ENCODE measurements around the gene MAST3.
"Not testable (repeated sequence)": the region's sequence is repeated elsewhere in the genome, so short reads cannot be mapped to it uniquely, and the experiment has no call there.

The MAST3 gene

DNA sequence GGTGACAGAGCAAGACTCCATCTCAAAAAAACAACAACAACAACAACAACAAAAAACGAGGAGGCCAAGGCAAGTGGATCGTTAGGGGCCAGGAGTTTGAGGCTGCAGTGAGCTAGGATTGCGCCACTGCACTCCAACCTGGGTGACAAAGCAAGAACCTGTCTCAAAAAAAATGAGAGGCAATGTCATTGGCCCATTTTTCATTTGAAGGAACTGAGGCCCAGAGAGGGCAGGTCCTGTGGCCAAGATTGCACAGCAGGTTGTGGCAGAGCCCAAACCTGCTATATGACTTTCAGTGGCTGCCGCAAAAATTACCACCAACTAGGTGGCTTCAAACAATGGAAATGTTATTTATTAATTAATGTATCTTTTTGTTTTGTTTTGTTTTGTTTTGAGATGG lies 60.9 kb downstream of the MAST3 start:
- DNase-seq (ENCODE audit: low read depth, low spot score): no peak

DNA sequence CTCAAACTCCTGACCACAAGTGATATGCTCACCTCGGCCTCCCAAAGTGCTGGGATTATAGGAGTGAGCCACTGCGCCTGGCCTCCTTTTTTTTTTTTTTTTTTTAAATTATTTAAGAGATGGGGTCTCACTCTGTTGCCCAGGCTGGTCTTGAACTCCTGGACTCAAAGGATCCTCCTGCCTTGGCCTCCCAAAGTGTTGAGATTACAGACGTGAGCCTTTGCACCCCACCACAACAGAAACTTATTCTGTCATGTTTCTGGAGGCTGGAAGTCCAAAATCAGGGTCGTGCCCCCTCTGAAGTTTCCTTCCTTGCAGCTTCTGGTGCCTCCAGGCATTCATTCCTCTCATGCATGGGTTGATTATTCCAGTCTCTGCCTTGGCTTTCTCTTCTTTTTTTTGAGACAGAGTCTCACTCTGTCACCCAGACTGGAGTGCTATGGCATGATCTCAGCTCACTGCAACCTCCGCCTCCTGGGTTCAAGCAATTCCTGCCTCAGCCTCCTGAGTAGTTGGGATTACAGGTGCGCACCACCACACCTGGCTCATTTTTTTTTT lies 61.6 kb downstream of the MAST3 start:
- not testable (repeated sequence) for DNase-seq (ENCODE audit: low read depth, low spot score)

DNA sequence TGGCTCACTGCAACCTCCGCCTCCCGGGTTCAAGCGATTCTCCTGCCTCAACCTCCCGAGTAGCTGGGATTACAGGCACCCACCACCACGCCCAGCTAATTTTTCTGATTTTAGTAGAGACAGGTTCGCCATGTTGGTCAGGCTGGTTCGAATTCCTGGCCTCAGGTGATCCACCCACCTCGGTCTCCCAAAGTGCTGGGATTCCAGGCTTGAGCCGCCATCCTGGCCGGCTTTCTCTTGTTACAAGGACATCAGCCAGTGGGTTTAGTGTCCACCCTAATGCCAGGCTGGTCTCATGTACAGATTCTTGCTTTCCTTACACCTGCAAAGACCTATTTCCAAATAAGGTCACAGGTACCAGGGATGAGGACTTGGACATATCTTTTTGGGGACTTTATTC lies 62.2 kb downstream of the MAST3 start:
- DNase-seq (ENCODE audit: low read depth, low spot score): peak; percentile 36

DNA sequence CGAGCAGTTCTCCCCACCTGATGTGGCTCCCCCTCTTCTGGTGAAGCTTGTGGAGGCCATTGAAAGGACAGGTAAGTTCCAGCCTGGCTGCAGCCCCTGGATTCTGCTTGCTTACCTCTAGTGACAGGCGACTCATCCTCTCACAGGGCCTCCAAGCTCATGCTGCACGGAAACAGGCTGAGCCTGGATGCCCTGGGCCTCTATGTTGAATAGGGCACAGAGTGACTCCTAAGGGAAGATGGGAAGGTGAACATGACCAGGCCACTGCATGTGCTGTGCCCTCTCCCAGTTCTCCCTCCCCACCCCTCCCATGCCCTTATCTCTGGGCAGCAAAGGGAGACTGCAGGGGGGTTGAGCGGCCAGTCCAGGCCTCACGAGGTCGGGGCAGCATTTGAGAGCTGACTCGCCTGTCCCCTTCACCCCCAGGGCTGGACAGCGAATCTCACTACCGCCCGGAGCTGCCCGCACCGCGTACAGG lies 63.0 kb downstream of the MAST3 start:
- no peak for DNase-seq (ENCODE audit: low read depth, low spot score)

DNA sequence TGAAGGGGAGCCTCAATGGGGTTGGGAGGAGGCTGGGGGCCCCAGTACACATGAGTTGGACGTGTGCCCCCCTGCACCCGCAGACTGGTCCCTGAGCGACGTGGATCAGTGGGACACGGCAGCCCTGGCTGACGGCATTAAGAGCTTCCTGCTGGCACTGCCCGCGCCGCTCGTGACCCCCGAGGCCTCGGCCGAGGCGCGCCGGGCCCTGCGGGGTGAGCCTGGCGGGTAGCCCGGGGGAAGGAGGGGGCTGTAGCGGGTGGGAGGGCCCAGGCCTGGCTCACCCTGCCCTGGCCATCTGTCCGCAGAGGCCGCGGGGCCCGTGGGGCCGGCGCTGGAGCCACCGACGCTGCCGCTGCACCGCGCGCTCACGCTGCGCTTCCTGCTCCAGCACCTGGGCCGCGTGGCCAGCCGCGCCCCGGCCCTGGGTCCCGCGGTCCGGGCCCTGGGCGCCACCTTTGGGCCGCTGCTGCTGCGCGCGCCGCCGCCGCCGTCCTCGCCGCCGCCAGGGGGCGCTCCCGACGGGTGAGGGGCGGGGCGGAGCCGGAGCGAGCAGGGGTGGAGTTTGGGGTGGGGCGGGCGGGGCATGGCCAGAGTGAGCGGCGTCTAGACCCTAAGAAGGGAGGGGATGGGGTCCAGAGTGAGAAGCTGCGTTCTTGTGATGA lies 63.5 kb downstream of the MAST3 start:
- peak; percentile 54 for DNase-seq (ENCODE audit: low read depth, low spot score)

DNA sequence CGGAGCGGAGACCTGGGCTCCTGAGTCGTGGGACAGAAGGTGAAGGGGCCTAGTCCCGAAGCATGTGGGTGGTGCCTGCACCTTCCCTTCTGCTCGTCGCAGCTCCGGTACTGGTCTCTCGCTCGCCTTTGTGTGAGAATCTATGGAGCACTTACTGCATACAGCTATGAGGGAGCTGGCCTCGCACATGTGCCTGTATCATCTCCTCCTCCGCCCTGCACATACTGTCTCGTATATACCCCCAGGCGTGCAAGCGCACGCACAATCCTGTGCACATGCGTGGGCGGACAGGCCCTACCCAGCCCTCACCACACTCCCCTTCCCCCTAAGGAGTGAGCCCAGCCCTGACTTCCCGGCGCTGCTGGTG lies 64.0 kb downstream of the MAST3 start:
- DNase-seq (ENCODE audit: low read depth, low spot score): peak; percentile 18

DNA sequence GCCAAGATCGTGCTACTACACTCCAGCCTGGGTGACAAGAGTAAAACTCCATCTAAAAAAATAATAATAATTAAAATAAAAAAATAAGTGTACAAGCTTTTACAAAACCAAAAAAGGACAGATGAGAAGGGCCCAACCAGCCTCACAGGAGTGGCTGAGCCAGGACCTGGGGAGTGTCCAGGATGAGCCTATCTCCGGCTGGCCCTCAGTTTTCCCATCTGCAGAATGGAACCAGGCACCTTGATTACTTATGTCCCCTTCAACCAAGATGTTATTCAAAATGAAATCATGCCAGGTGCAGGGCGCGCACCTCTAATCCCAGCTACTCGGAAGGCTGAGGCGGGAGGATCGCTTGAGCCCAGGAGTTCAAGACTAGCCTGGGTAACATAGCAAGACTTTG lies 66.5 kb downstream of the MAST3 start:
- no peak for DNase-seq (ENCODE audit: low read depth, low spot score)

DNA sequence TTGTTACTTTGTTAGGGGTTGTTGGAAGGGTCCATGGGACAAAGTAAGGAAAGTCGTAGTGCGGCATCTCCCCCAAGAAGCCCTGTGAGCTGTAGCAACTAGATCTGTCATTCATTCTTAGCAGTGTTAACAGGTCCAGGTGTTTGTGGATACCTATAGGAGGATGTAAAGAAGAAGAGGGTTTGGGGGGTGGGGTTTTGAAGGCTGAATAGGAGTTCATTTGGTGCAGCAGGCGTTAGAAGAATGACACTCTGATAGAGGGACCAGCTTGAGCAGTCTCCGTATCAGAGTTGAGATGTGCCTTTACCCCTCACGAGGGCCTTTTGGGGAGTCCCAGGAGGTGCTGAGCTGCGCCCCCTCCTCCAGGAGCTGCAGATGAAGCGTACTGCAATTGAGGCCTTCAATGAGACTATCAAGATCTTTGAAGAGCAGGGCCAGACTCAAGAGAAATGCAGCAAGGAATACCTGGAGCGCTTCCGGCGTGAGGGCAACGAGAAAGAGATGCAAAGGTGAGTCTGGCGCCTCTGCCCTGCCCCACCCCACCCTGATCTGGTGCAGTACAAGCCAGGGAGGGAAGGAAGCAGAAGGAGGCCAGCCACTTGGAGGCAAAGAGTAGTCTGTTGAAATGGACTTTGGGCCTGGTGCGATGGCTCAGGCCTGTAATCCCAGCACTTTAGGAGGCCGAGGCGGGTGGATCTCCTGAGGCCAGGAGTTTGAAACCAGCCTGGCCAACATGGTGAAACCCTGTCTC lies 68.4 kb downstream of the MAST3 start:
- no peak for DNase-seq (ENCODE audit: low read depth, low spot score)

DNA sequence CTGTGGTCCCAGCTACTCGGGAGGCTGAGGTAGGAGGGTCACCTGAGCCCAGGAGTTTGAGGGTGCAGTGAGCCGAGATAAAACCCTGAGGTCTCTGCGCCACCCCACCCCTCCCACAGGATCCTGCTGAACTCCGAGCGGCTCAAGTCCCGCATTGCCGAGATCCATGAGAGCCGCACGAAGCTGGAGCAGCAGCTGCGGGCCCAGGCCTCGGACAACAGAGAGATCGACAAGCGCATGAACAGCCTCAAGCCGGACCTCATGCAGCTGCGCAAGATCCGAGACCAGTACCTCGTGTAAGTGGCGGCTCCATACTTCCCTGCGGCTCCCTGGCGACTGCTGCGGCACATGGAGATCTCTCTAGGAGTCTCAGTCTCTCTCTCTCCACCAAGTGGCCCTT lies 69.4 kb downstream of the MAST3 start:
- DNase-seq (ENCODE audit: low read depth, low spot score): no peak

DNA sequence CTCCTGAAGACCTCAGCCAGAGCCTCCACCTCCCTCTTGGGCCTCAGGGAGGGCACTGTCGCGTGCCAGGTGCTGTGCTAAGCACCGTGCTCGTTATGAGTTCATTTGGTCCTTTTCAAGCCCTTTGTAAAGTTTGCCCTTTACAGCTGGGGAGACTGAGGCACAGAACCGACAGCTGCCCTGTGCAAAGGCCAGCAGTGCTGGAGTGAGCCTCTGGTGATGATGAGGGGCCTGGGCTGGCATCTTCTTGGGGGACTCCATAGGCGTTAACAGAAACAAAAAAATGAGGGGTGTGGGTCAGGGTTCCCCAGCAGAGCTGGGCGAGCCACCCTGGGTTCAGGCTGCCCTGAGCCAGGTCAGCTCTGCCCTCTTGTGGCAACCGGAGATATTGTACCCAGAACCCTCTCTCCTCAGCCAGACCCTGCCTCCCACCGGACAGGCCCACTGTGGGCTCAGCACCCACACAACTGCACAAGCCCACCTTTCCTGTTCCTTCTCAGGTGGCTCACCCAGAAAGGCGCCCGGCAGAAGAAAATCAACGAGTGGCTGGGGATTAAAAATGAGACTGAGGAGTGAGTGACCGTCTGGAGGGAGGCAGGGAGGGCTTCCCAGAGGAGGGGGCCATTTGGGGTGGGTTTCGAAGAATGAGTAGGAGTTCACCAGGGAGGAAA lies 70.5 kb downstream of the MAST3 start:
- peak; percentile 60 for DNase-seq (ENCODE audit: low read depth, low spot score)

DNA sequence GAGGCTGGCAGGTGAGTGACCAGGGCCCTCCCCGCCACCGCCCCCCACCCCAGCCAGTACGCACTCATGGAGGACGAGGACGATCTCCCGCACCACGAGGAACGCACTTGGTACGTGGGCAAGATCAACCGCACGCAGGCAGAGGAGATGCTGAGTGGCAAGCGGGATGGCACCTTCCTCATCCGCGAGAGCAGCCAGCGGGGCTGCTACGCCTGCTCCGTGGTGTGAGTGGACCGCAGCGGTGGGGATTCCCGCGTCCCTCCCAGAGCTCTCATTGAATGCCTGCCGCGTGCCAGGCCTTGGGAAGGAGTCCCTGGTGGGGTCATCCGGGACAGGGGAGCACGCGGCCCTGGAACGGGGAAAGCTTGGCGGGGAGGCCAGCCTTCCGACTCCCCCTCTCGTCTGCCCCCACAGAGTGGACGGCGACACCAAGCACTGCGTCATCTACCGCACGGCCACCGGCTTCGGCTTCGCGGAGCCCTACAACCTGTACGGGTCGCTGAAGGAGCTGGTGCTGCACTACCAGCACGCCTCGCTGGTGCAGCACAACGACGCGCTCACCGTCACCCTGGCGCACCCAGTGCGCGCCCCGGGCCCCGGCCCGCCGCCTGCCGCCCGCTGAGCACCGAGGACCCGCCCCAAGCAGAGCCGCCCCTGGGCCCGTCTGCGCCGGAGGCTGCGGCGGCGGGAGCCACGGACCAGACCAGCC lies 71.2 kb downstream of the MAST3 start:
- DNase-seq (ENCODE audit: low read depth, low spot score): no peak

DNA sequence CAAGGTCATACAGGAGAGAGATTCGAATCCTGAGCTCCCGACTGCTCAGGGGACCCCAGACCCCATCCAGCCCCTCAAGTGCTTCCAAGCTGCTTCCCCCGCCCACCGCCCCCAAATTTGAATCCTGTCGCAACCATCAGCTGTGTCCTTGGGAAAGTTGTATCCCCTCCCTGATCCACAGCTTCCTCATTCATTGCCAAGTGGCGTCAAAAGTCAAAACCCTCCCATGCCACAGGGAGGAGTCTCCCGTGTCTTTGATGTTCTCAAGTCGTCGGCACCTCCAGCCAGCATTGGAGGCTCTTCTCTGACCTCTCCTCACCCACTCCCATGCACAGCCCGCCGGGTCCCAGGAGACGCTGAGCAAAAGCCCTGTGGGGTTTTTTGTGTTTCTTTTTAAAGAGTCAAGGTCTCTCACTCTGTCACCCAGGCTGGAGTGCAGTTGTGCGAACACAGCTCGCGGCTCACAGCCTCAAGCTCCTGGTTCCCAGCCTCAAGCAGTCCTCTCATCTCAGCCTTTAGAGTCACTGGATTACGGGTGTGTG lies 73.2 kb downstream of the MAST3 start:
- no peak for DNase-seq (ENCODE audit: low read depth, low spot score)

DNA sequence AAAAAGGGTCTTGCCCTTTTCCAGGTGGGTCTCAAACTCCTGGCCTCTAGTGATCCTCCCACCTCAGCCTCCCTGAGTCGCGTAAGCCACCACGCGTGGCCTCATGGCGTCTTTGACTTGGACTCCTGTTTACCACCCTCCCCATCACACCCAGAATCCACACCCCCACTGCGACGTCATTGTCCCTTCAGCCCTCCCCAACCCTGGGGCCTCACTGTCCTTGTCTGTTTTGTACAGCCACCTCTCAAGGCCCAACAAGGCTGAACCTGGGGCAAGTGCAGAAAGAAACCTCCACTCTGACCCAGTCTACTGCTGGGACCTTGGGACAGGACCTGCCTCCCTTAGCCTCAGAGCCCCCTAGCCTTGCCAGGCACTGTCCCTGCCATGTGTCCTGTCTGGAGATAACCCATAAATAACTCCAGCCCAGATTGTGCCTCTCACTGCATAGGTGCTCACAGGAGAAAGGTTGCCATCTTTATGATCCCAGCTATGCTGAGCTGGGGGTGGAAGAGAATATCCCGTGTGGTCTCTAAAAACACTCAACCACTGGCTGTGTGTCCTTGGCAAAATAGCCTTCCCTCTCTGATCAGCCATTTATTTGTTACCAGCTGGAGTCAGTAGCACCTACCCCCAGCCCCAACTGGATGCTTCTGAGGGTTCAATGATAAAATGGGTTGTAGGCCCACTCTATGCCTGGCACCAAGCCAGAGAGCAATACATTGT lies 74.2 kb downstream of the MAST3 start:
- DNase-seq (ENCODE audit: low read depth, low spot score): no peak

DNA sequence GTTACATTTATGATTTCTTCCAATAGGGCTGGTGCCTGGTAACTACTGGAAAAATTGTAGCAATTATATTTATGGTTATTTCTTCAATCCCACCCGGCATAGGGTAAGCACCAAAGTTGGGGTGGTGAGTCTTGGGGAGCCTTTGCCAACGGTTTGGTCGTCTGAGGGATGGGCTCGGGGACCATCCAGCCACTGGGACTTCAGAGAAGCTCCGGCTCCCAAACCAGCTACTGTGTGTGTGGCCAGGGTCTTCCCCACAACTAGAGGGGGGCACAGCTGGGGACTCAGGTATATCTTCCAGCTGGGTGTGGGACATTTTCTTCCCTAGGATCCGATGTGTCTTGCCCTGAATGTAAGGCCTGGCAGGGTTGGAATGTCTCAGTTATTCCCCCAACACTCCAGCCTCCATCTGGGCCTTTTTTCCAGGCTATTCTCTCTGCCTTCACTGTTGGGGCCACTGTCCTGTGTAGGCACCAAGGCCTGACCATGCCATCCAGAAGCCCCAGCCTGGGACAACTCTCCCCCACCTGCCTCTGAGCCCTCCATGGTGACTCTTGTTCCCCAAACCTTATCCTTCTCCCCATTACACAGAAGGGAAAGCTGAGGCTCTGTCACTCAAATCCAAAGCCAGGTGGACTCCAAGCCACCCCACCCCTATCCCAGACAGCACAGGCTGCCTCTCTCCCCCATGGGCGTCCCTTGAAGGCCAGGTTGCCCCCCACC lies 74.9 kb downstream of the MAST3 start:
- DNase-seq (ENCODE audit: low read depth, low spot score): no peak

DNA sequence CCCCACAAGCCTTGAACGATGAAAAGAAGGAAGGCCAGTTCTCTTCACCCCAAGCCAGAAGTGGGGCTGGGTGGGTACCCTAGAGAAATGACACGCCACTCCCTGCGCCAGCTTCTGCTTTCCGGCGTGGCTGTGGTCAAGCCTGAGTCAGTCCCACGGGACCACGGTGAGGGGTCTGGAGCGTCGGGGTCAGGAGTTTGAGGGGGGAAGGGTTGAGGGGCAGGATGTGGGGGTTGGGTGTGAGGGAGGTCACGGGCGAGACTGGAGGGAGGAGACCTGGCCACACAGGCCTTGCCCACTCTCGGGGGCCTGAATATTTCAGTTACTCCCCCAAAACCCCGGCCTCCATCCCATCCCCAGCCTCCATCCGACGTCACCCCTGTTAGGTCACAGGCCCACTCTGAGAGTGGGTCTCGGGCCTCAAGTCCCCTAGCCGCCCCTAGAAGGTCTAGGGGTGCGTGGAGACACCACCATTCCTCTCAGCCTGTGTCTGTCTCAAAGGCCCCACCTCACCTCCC lies 75.5 kb downstream of the MAST3 start:
- no peak for DNase-seq (ENCODE audit: low read depth, low spot score)

DNA sequence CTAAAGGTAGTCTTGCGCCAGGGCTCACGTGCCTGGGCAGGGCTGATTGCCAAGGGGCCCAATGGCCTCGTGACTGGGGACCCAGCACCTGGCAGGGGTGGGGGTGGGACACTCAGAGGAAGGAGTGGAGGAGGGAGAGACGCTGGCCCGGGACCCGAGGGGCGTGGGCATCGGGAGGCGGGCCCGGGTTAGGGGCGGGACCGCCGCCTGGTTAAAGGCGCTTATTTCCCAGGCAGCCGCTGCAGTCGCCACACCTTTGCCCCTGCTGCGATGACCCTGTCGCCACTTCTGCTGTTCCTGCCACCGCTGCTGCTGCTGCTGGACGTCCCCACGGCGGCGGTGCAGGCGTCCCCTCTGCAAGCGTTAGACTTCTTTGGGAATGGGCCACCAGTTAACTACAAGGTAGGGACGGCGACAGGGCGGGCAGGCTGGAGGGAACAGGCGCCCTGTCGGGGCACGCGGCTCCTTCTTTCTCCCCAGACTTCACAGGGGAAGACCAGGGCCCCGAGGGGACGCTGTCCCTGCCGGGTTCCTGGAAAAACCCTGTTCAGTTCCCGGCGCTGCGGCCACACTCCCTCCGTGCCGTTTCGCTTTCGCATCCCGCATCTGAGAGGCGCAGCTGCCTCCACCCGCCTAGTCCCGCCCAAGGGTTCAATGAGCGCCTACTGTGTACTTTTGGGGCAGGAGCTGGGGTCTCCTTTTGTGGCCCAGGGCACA lies 76.2 kb downstream of the MAST3 start, which contains the start of gene IFI30:
Gene IFI30 (plus strand): TSS at position 242 of the 717 bp plus-strand sequence. CDS start 29 bp downstream, at position 271.
- DNase-seq (ENCODE audit: low read depth, low spot score): peak; percentile 75

DNA sequence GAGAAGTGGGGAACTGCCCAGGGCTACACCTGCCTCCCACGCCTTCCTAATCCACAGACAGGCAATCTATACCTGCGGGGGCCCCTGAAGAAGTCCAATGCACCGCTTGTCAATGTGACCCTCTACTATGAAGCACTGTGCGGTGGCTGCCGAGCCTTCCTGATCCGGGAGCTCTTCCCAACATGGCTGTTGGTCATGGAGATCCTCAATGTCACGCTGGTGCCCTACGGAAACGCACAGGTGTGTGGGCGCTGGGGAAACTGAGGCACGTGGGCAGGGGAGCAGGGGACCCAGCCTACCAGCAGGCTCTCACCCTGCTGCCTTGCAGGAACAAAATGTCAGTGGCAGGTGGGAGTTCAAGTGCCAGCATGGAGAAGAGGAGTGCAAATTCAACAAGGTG lies 77.4 kb downstream of the MAST3 start:
- no peak for DNase-seq (ENCODE audit: low read depth, low spot score)

DNA sequence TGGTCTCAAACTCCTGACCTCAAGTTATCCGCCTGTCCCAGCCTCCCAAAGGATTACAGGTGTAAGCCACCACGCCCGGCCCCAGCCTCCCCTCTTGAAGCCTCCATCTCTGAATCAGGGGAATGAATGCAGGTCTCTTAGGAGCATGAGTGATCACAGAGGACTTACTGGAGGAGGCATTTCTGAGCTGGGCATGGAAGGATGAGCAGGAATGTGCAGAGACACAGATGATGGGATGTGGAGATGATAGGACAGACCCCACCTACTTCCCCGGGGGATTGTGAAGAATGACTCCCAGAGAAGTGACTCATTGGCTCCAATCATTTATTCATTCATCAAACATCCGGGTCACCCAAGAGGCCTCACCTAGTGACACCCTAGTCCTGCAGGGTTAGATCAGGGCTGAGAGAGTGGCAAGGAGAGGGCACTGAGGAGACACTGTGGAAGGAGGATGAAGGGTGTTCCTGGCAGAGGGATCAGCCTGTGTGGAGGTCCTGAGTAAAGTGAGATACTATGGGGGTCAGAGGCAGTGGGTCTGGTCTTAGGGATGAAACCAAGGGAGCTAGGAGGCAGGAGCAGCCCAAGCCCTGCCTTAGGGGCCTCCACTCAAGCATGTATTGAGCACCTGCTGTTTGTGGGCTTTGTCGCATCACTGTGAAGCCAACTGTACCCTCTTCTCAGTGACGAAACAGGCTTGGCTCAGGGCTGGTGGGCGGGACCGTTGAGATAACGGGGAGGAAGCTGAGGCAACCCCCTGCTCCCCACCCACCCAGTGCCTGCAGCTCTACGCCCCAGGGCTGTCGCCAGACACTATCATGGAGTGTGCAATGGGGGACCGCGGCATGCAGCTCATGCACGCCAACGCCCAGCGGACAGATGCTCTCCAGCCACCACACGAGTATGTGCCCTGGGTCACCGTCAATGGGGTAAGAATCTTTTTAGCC lies 79.1 kb downstream of the MAST3 start:
- no peak for DNase-seq (ENCODE audit: low read depth, low spot score)
